HEK293T (cell line): Measurements from ENCODE around the gene NUCB2.

ENCODE experiments used
- ARNT ChIP-seq: fragments of 450-650 bp; IDR thresholded peaks from 2 replicates; pipeline ENCODE4 v1.6.1; 2017; ENCODE audit warnings: mild to moderate bottlenecking
- ELF4 ChIP-seq: fragments of 450-650 bp; IDR thresholded peaks from 2 replicates; pipeline ENCODE4 v1.6.1; 2017; ENCODE audit warnings: antibody characterized with exemption
- FOXK2 ChIP-seq: fragments of 450-650 bp; IDR thresholded peaks from 2 replicates; pipeline ENCODE4 v1.6.1; 2016; ENCODE audit warnings: mild to moderate bottlenecking
- SUZ12 ChIP-seq: fragments of 450-650 bp; IDR thresholded peaks from 2 replicates; pipeline ENCODE4 v1.6.1; 2016; ENCODE audit warnings: mild to moderate bottlenecking
- TARDBP ChIP-seq: fragments of 450-650 bp; IDR thresholded peaks from 2 replicates; pipeline ENCODE4 v1.6.1; 2016

DNA sequence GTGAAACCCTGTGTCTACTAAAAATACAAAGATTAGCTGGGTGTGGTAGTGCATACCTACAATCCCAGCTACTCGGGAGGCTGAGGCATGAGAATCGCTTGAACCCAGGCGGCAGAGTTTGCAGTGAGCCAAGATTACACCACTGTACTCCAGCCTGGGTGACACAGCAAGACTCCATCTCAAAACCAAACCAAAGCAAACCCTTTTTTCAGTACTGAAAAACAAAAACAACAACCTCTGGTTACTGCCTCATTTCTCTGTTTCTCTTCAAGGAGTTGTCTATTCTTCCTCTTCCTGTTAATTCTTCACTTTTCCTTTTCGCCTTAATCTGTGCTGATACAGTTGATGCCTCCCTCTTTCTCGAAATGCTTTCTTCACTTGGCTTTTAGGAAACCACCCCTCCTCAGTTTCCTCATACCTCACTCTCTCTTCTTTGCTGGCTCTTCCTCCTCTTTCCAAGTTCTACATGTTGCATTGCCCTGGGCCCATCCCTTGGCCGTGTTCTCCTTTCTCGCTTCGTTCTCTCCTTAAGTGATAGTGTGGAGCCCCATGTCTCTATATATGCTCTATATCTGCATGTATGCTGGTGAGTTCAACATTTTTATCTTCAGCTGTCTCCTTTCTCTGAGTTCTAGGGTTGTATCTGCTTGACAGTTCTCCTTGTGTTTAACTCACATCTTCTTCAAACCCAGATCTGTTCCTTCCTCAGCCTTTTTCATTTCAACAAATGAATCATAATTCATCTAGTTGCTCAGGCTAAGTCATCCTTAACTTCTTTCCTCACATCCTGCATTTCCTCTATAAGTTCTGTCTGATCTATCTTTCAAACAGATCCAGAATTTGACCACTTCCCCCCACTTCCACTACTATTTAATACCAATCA lies 37.1 kb downstream of the NUCB2 start:
- no peak for TF ChIP-seq TARDBP
- no peak for TF ChIP-seq FOXK2
- TF ChIP-seq ELF4: no peak
- no peak for TF ChIP-seq ARNT
- no peak for TF ChIP-seq SUZ12
